Sigmoid colon (tissue), 4 donors: Measurements from ENCODE around the gene PLCB1.
A peak's percentile ranks its signal among the peaks of the same experiment; 100 is the strongest.

Experiments used
- POLR2AphosphoS5 ChIP-seq, 4 donors: sonication (generic); formaldehyde crosslinking; IDR thresholded peaks; one replicate each; pipeline ENCODE4 v1.6.1; 2017; ENCODE audit warnings: antibody characterized with exemption in 4 of 4
- TF ChIP-seq, protein P1 (sequence below), 4 experiments: fragments of 450-650 bp in 3 of 4; fragments of 200-600 bp in 1 of 4; IDR thresholded peaks; one replicate each; pipeline ENCODE4 v1.5.1; 2016 to 2019; ENCODE audit warnings: antibody characterized with exemption in 4 of 4, mild to moderate bottlenecking in 3 of 4, moderate library complexity in 2 of 4

DNA sequence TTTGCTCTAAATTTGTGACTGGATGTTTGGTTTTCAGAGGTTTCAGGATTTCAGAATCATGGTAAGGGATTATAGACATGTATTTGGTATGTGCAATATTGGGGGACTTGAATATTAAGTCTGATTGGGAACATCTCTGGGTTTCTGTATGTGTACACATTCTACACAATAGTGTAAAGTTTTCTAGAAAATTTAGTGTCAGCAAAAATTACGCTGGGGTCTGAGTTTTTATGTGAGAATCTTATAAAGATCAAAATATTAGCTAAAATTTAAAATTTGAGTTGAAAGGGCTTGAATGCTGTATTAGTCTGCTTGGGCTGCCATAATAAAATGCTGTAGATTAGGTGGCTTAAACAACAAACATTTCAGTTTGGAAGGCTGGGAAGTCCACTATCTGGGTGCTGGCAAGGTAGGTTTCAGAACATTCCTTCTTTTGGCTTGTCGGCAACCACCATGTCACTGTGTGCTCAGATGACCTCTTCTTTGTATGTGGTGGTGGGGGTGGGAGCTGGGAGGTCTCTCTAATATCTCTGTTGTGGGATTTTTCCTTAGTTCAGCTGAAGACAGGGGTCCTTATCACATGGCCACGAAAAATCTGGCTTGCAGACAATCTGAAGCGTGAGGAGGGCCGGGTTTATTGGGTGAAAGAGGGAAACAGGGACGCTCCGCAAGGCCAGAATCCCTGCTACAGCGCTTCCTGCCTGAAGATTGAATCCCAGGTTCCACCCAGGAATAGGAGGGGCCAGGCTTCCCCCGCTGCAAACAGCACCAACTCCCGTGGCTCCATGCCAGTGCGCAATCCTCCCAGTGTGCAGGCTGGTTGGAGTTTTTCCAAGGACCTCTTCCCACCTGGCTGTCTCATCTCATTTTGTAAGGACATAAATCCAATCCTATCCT is 299.7 kb downstream of the PLCB1 start:
- TF ChIP-seq, protein P1, sequence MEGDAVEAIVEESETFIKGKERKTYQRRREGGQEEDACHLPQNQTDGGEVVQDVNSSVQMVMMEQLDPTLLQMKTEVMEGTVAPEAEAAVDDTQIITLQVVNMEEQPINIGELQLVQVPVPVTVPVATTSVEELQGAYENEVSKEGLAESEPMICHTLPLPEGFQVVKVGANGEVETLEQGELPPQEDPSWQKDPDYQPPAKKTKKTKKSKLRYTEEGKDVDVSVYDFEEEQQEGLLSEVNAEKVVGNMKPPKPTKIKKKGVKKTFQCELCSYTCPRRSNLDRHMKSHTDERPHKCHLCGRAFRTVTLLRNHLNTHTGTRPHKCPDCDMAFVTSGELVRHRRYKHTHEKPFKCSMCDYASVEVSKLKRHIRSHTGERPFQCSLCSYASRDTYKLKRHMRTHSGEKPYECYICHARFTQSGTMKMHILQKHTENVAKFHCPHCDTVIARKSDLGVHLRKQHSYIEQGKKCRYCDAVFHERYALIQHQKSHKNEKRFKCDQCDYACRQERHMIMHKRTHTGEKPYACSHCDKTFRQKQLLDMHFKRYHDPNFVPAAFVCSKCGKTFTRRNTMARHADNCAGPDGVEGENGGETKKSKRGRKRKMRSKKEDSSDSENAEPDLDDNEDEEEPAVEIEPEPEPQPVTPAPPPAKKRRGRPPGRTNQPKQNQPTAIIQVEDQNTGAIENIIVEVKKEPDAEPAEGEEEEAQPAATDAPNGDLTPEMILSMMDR (IDR thresholded peaks at IDR 0.05): no peak
- TF ChIP-seq POLR2AphosphoS5 (IDR thresholded peaks at IDR 0.05): peak in 3 of 4 donors; percentile 24 to 34 (median 33)
